Fibroblast of lung (primary cell): ENCODE results near the gene EPB41. TPM values are rescaled to one million over a fixed set of nuclear protein-coding genes. Genes with fewer than 3 reads are reported as not detected.
A peak's percentile ranks its signal among the peaks of the same experiment; 100 is the strongest.
"Not testable (repeated sequence)": the region's sequence is repeated elsewhere in the genome, so short reads cannot be mapped to it uniquely, and the experiment has no call there.

Source experiments
- DNase-seq, 2 donors: peaks; one replicate each; pipeline versions ENCODE4 v3.0.0 to v3.0.0-alpha.2; 2010; ENCODE audit warnings: low read depth in 2 of 2
- H2AFZ ChIP-seq: 2 replicates; pipeline ENCODE4 v1.5.1; 2012; ENCODE audit warnings: low read length, control low read depth, inconsistent platforms
- H3K27ac ChIP-seq: 2 replicates; pipeline ENCODE4 v1.5.1; 2011; ENCODE audit warnings: low read length, control low read depth; ENCODE audit not compliant: insufficient read depth
- H3K27me3 ChIP-seq: 2 replicates; pipeline ENCODE4 v1.5.1; 2011; ENCODE audit warnings: mild to moderate bottlenecking, low read length; ENCODE audit not compliant: control insufficient read depth, insufficient read depth
- H3K36me3 ChIP-seq: 2 replicates; pipeline ENCODE4 v1.5.1; 2011; ENCODE audit warnings: low read length; ENCODE audit not compliant: control insufficient read depth, insufficient read depth
- H3K4me1 ChIP-seq: 2 replicates; pipeline ENCODE4 v1.5.1; 2011; ENCODE audit warnings: low read length; ENCODE audit not compliant: control insufficient read depth, insufficient read depth; ENCODE audit errors: extremely low read depth
- H3K4me2 ChIP-seq: 2 replicates; pipeline ENCODE4 v1.5.1; 2011; ENCODE audit warnings: low read length, control low read depth; ENCODE audit not compliant: insufficient read depth; ENCODE audit errors: extremely low read depth
- H3K4me3 ChIP-seq, 4 experiments: fragments of 200-600 bp in 1 of 4; sonication (generic) in 1 of 4; replicated peaks in 1 of 4; 2 replicates each; pipeline ENCODE4 v1.5.1; 2011 to 2016; ENCODE audit warnings: low read length in 4 of 4, low read depth in 3 of 4, mild to moderate bottlenecking in 3 of 4, control low read depth in 2 of 4, inconsistent platforms in 1 of 4, mixed read lengths in 1 of 4; ENCODE audit not compliant: insufficient read depth in 1 of 4; ENCODE audit errors: control extremely low read depth in 1 of 4
- H3K79me2 ChIP-seq: 2 replicates; pipeline ENCODE4 v1.5.1; 2012; ENCODE audit warnings: mild to moderate bottlenecking, low read length, inconsistent platforms; ENCODE audit not compliant: control insufficient read depth, insufficient read depth
- H3K9ac ChIP-seq: 2 replicates; pipeline ENCODE4 v1.5.1; 2011; ENCODE audit warnings: mild to moderate bottlenecking, low read length, control low read depth; ENCODE audit not compliant: insufficient read depth
- H3K9me3 ChIP-seq: 2 replicates; pipeline ENCODE4 v1.5.1; 2012; ENCODE audit warnings: low read depth, low read length; ENCODE audit not compliant: control insufficient read depth, insufficient read depth
- H4K20me1 ChIP-seq: 2 replicates; pipeline ENCODE4 v1.5.1; 2011; ENCODE audit warnings: low read length; ENCODE audit not compliant: control insufficient read depth, insufficient read depth; ENCODE audit errors: extremely low read depth
- CTCF ChIP-seq, 2 donors: IDR thresholded peaks in 1 of 2; conservative IDR thresholded peaks in 1 of 2; 1 replicate in 1 of 2; 2 replicates in 1 of 2; pipeline ENCODE4 v1.5.1; 2011 to 2012; ENCODE audit warnings: low read length in 2 of 2, control low read depth in 1 of 2, inconsistent platforms in 1 of 2, low read depth in 1 of 2, mild to moderate bottlenecking in 1 of 2
- EZH2 ChIP-seq: IDR thresholded peaks from 2 replicates; pipeline ENCODE4 v1.5.1; 2012; ENCODE audit warnings: low read length, control low read depth, mild to moderate bottlenecking; ENCODE audit errors: missing control alignments
- polyA plus RNA-seq, 2 donors: library from polyadenylated mRNA; depleted of rRNA in 1 of 2; stranded (reverse) in 1 of 2; unstranded in 1 of 2; fragments of >200 nt; gene quantifications; 2 replicates each; pipeline ENCODE4 v1.2.1, GENCODE V29; 2011 to 2012; ENCODE audit warnings: missing spikeins in 1 of 2
- total RNA-seq: library from RNA; depleted of rRNA; stranded (reverse); fragments of >200 nt; gene quantifications from 2 replicates; pipeline ENCODE4 v1.2.1, GENCODE V29; 2014

The EPB41 gene
- total and polyA plus RNA-seq, 2 donors (not counting 1 experiment from before 2014, with no cell fraction given), result 7.4 to 38.0 TPM

GRCh38 chr1:29100487-29100886, 186.1 kb downstream of the EPB41 start:
- no peak overlapping the region for H2AFZ ChIP-seq
- no peak overlapping the region for H3K4me3 ChIP-seq
- no peak overlapping the region for H3K9ac ChIP-seq
- H3K9me3 ChIP-seq, result no peaks in the 10 kb centered on the region
- H3K36me3 ChIP-seq, result no peaks in the 10 kb centered on the region
- no peak for DNase-seq
- no peak for TF ChIP-seq CTCF (conservative IDR thresholded peaks at IDR 0.05 in 1 of 2, IDR thresholded peaks at IDR 0.05 in 1 of 2; ENCODE audit: low read depth in 1 of 2, low read length in 2 of 2)
- no peak for TF ChIP-seq EZH2
- no peak overlapping the region for H3K27ac ChIP-seq
- no peaks in the 10 kb centered on the region for H3K4me1 ChIP-seq
- no peaks in the 10 kb centered on the region for H3K27me3 ChIP-seq
- H4K20me1 ChIP-seq, result no peaks in the 10 kb centered on the region
- H3K4me2 ChIP-seq, result no peak overlapping the region
- no peaks in the 10 kb centered on the region for H3K79me2 ChIP-seq

GRCh38 chr1:29105822-29106221, 191.5 kb downstream of the EPB41 start:
- Histone ChIP-seq H3K9ac (no peak overlapping the region), H3K36me3 (no peaks in the 10 kb centered on the region), H3K9me3 (no peaks in the 10 kb centered on the region), H3K27me3 (no peaks in the 10 kb centered on the region), H3K27ac (no peak overlapping the region), H3K79me2 (no peaks in the 10 kb centered on the region), H3K4me3 (no peak overlapping the region), H3K4me1 (no peaks in the 10 kb centered on the region), H4K20me1 (no peaks in the 10 kb centered on the region), H3K4me2 (no peak overlapping the region), H2AFZ (no peak overlapping the region)
- DNase-seq, result peak in 1 of 2 donors; percentile 37
- no peak for TF ChIP-seq EZH2
- TF ChIP-seq CTCF (conservative IDR thresholded peaks at IDR 0.05 in 1 of 2, IDR thresholded peaks at IDR 0.05 in 1 of 2; ENCODE audit: low read depth in 1 of 2, low read length in 2 of 2), result no peak

GRCh38 chr1:29108041-29108440, 193.7 kb downstream of the EPB41 start:
- DNase-seq, H3K4me2 ChIP-seq, H2AFZ ChIP-seq, H3K9me3 ChIP-seq, H3K79me2 ChIP-seq, H3K36me3 ChIP-seq, H3K4me3 ChIP-seq, H3K9ac ChIP-seq, H4K20me1 ChIP-seq, H3K27me3 ChIP-seq, H3K27ac ChIP-seq, H3K4me1 ChIP-seq: not testable (repeated sequence)
